PC-9 (cell line): ENCODE results near the gene ARHGAP42. TPM values are rescaled to one million over a fixed set of nuclear protein-coding genes. Genes with fewer than 3 reads are reported as not detected.
"Not testable (repeated sequence)": the region's sequence is repeated elsewhere in the genome, so short reads cannot be mapped to it uniquely, and the experiment has no call there.

Source experiments
- BruUV-seq: library from RNA; stranded (reverse); fragments of 400-500 nt; replicated peaks from 2 replicates; lab custom pipeline; 2021; lab: Mats Ljungman, UMichigan
- CTCF ChIA-PET: fragments of 300-600 bp; sonication (Branson Sonifier 250); formaldehyde crosslinking; loops from one replicate; lab custom pipeline; 2022; ENCODE audit warnings: antibody characterized with exemption; lab: Charles Lee
- POLR2A ChIA-PET: fragments of 300-600 bp; sonication (Branson Sonifier 250); formaldehyde crosslinking; loops from one replicate; lab custom pipeline; 2022; ENCODE audit warnings: antibody characterized with exemption; ENCODE audit not compliant: unreplicated experiment; lab: Charles Lee
- DNase-seq, 2 experiments: peaks; one replicate each; pipeline versions ENCODE4 v3.0.0 to v3.0.0-alpha.2; 2015 to 2022; ENCODE audit warnings: mixed read lengths in 1 of 2
- H2AFZ ChIP-seq: fragments of 200-600 bp; sonication (generic); 2 replicates; pipeline ENCODE4 v1.8.1; 2017; ENCODE audit warnings: antibody characterized with exemption
- H3F3A ChIP-seq: fragments of 200-600 bp; sonication (generic); 2 replicates; pipeline ENCODE4 v1.8.1; 2017; ENCODE audit warnings: antibody characterized with exemption, mild to moderate bottlenecking, low read depth; ENCODE audit not compliant: insufficient read depth
- H3K27ac ChIP-seq: fragments of 200-600 bp; sonication (generic); 2 replicates; pipeline ENCODE4 v1.6.1; 2016; ENCODE audit warnings: mixed run types
- H3K27me3 ChIP-seq: fragments of 200-600 bp; sonication (generic); 2 replicates; pipeline ENCODE4 v1.6.1; 2016; ENCODE audit warnings: low read depth, mixed run types; ENCODE audit not compliant: insufficient read depth
- H3K36me3 ChIP-seq: fragments of 200-600 bp; sonication (generic); 2 replicates; pipeline ENCODE4 v1.6.1; 2016; ENCODE audit warnings: low read depth, mixed run types
- H3K4me1 ChIP-seq: fragments of 200-600 bp; sonication (generic); replicated peaks from 2 replicates; pipeline ENCODE4 v1.6.1; 2016; ENCODE audit warnings: mixed run types; ENCODE audit not compliant: insufficient read depth
- H3K4me2 ChIP-seq: fragments of 200-600 bp; sonication (generic); 2 replicates; pipeline ENCODE4 v1.6.1; 2017; ENCODE audit warnings: mixed run types
- H3K4me3 ChIP-seq: fragments of 200-600 bp; sonication (generic); 2 replicates; pipeline ENCODE4 v1.6.1; 2016; ENCODE audit warnings: mixed run types
- H3K79me2 ChIP-seq: fragments of 200-600 bp; sonication (generic); 2 replicates; pipeline ENCODE4 v1.6.1; 2017; ENCODE audit warnings: low read depth, mixed run types
- H3K9me2 ChIP-seq: fragments of 200-600 bp; sonication (generic); 2 replicates; pipeline ENCODE4 v1.8.1; 2017; ENCODE audit warnings: mild to moderate bottlenecking; ENCODE audit not compliant: insufficient read depth
- H3K9me3 ChIP-seq: fragments of 200-600 bp; sonication (generic); 2 replicates; pipeline ENCODE4 v1.8.1; 2016; ENCODE audit warnings: low read depth; ENCODE audit not compliant: insufficient read depth
- H4K20me1 ChIP-seq: fragments of 200-600 bp; sonication (generic); 2 replicates; pipeline ENCODE4 v1.8.1; 2017; ENCODE audit not compliant: insufficient read depth
- CTCF ChIP-seq: fragments of 200-600 bp; sonication (generic); conservative IDR thresholded peaks from 2 replicates; pipeline ENCODE4 v1.6.1; 2017; ENCODE audit warnings: mixed run types, antibody characterized with exemption, mild to moderate bottlenecking, moderate library complexity
- EZH2 ChIP-seq: fragments of 200-600 bp; sonication (generic); IDR thresholded peaks from 2 replicates; pipeline ENCODE4 v1.8.0; 2017; ENCODE audit warnings: antibody characterized with exemption, low read depth
- intact Hi-C: fragments of 100-400 bp; cut with micrococcal nuclease; formaldehyde crosslinking; loops from one replicate; pipeline ENCODE4 v1.10.0; 2022; ENCODE audit not compliant: unreplicated experiment
- total RNA-seq: library from RNA; stranded (reverse); gene quantifications from 2 replicates; pipeline ENCODE4 v1.2.3, GENCODE V29; 2021

ARHGAP42 gene
- total RNA-seq, 1 experiment from 2014 or later: 12.8 TPM

GRCh38 chr11:100663583-100663982, 23.5 kb upstream of the ARHGAP42 start:
- H3K27me3 ChIP-seq: no peaks in the 10 kb centered on the region
- no peak for DNase-seq
- intact Hi-C loops: loop anchor here (10.0 kb wide), 1 partner anchor 59 kb away; no protein-coding TSS in a partner anchor
- no peaks in the 10 kb centered on the region for H4K20me1 ChIP-seq
- TF ChIP-seq EZH2 (no peak), CTCF (no peak)
- H3K79me2 ChIP-seq: no peaks in the 10 kb centered on the region
- no peak overlapping the region for H3K4me3 ChIP-seq
- no peaks in the 10 kb centered on the region for H3K9me3 ChIP-seq
- no peak overlapping the region for H3K4me2 ChIP-seq
- ChIA-PET CTCF (interaction anchor here (0.8 kb wide), 1 partner anchor 9 kb away, joined by 3 read pairs; no protein-coding TSS in a partner anchor), POLR2A (no interaction called here)
- H3K36me3 ChIP-seq: no peaks in the 10 kb centered on the region
- no peak overlapping the region for H3K27ac ChIP-seq
- no peaks in the 10 kb centered on the region; the same call in 1 of the 2 replicates for H3K9me2 ChIP-seq
- no peaks in the 10 kb centered on the region for H3F3A ChIP-seq
- H3K4me1 ChIP-seq: no peaks in the 10 kb centered on the region
- BruUV-seq: no TSS peak
- H2AFZ ChIP-seq: no peak overlapping the region

GRCh38 chr11:100663996-100664395, 23.1 kb upstream of the ARHGAP42 start:
- H3K79me2 ChIP-seq: no peaks in the 10 kb centered on the region
- no TSS peak for BruUV-seq
- no peaks in the 10 kb centered on the region for H4K20me1 ChIP-seq
- H3K36me3 ChIP-seq: no peaks in the 10 kb centered on the region
- no peak for TF ChIP-seq EZH2
- TF ChIP-seq CTCF: no peak
- no peaks in the 10 kb centered on the region for H3K27me3 ChIP-seq
- H3K9me3 ChIP-seq: no peaks in the 10 kb centered on the region
- H3K9me2 ChIP-seq: no peaks in the 10 kb centered on the region; the same call in 1 of the 2 replicates
- no peak overlapping the region for H3K4me2 ChIP-seq
- H3K4me3 ChIP-seq: no peak overlapping the region
- intact Hi-C loops: loop anchor here (10.0 kb wide), 1 partner anchor 59 kb away; no protein-coding TSS in a partner anchor
- CTCF ChIA-PET: no interaction called here
- H3K27ac ChIP-seq: no peak overlapping the region
- POLR2A ChIA-PET: no interaction called here
- H3F3A ChIP-seq: no peaks in the 10 kb centered on the region
- DNase-seq: no peak
- no peaks in the 10 kb centered on the region for H3K4me1 ChIP-seq
- no peak overlapping the region for H2AFZ ChIP-seq

- H4K20me1 ChIP-seq, H3K4me3 ChIP-seq, H3K27ac ChIP-seq, H3F3A ChIP-seq, CTCF ChIA-PET, DNase-seq, H3K4me2 ChIP-seq, H3K9me3 ChIP-seq, H3K79me2 ChIP-seq, H2AFZ ChIP-seq, POLR2A ChIA-PET, H3K36me3 ChIP-seq, H3K9me2 ChIP-seq, BruUV-seq, H3K4me1 ChIP-seq, H3K27me3 ChIP-seq: not testable (repeated sequence)
- intact Hi-C loops: loop anchor here (10.0 kb wide), 1 partner anchor 62 kb away; no protein-coding TSS in a partner anchor
Measured at GRCh38 chr11:100666816-100667215, 20.3 kb upstream of the ARHGAP42 start.

GRCh38 chr11:100667449-100667848, 19.6 kb upstream of the ARHGAP42 start:
- intact Hi-C loops: loop anchor here (10.0 kb wide), 1 partner anchor 63 kb away; no protein-coding TSS in a partner anchor
- POLR2A ChIA-PET: no interaction called here

More at GRCh38 chr11:100667449-100667848, 19.6 kb upstream of the ARHGAP42 start:
- no peaks in the 10 kb centered on the region for H4K20me1 ChIP-seq
- no peaks in the 10 kb centered on the region for H3K9me3 ChIP-seq
- peaks cover 10% of the 10 kb centered on the region for H3K4me1 ChIP-seq
- no peaks in the 10 kb centered on the region for H3K27me3 ChIP-seq
- H3K4me3 ChIP-seq: no peak overlapping the region
- H3F3A ChIP-seq: no peaks in the 10 kb centered on the region
- no peaks in the 10 kb centered on the region for H3K79me2 ChIP-seq
- CTCF ChIA-PET: no interaction called here
- BruUV-seq: no TSS peak
- H3K9me2 ChIP-seq: no peaks in the 10 kb centered on the region
- TF ChIP-seq EZH2 (no peak), CTCF (no peak)
- DNase-seq: no peak
- H3K36me3 ChIP-seq: no peaks in the 10 kb centered on the region
- no peak overlapping the region for H3K27ac ChIP-seq
- 0 out of 2 replicates have a peak overlapping the region, but pooled peaks have one; percentile 40 for H2AFZ ChIP-seq
- no peak overlapping the region for H3K4me2 ChIP-seq
